ENCODE measurements around the gene AKAP17A.

- TF ChIP-seq CTCF (IDR thresholded peaks at IDR 0.05) (no peak), EZH2 (IDR thresholded peaks at IDR 0.05; ENCODE audit: borderline replicate concordance, insufficient read depth, low read depth, low read length, poor library complexity, severe bottlenecking) (no peak)
Observed at GRCh38 chrX:1577845-1578244, 13.6 kb upstream of the AKAP17A start.

All from B cell (primary cell).